Activated T-cell treated with anti-CD3 and anti-CD28 coated beads, Interleukin-2, amount 50 U/mL, for 24 hours (primary cell): ENCODE results near the gene STX2.
"Not testable (repeated sequence)": the region's sequence is repeated elsewhere in the genome, so short reads cannot be mapped to it uniquely, and the experiment has no call there.

ENCODE experiments used
- DNase-seq: peaks from one replicate; pipeline ENCODE4 v3.0.0-alpha.2; 2020
- H3K27ac Mint-ChIP-seq: 2 replicates; pipeline ENCODE4 v1.8.0; 2020; ENCODE audit warnings: mild to moderate bottlenecking, mixed read lengths
- H3K27me3 Mint-ChIP-seq: 2 replicates; pipeline ENCODE4 v1.8.0; 2020; ENCODE audit warnings: mixed read lengths
- H3K36me3 Mint-ChIP-seq: 2 replicates; pipeline ENCODE4 v1.8.0; 2020; ENCODE audit warnings: low read depth, mixed read lengths
- H3K4me1 Mint-ChIP-seq: 2 replicates; pipeline ENCODE4 v1.8.0; 2020; ENCODE audit warnings: low read depth, mixed read lengths
- H3K4me3 Mint-ChIP-seq: 2 replicates; pipeline ENCODE4 v1.8.0; 2020; ENCODE audit warnings: mild to moderate bottlenecking, moderate library complexity, mixed read lengths
- H3K9me3 Mint-ChIP-seq: 2 replicates; pipeline ENCODE4 v1.8.0; 2020; ENCODE audit warnings: mixed read lengths

Gene STX2

GRCh38 chr12:130873825-130874224, 34.8 kb upstream of the STX2 start:
- no peaks in the 10 kb centered on the region for H3K9me3 Mint-ChIP-seq
- H3K4me1 Mint-ChIP-seq = peaks cover 66% of the 10 kb centered on the region
- H3K36me3 Mint-ChIP-seq = peaks cover 67% of the 10 kb centered on the region
- no peaks in the 10 kb centered on the region for H3K27me3 Mint-ChIP-seq
- peak overlapping the region; percentile 99 for H3K27ac Mint-ChIP-seq
- no peak for DNase-seq
- H3K4me3 Mint-ChIP-seq = peak overlapping the region; percentile 98

- peak overlapping the region; percentile 99 for H3K27ac Mint-ChIP-seq
- H3K4me3 Mint-ChIP-seq = peak overlapping the region; percentile 98
- no peak for DNase-seq
- H3K9me3 Mint-ChIP-seq = no peaks in the 10 kb centered on the region
- H3K27me3 Mint-ChIP-seq = no peaks in the 10 kb centered on the region
- H3K4me1 Mint-ChIP-seq = peaks cover 67% of the 10 kb centered on the region
- H3K36me3 Mint-ChIP-seq = peaks cover 64% of the 10 kb centered on the region
These were observed 34.2 kb upstream of the STX2 start for GRCh38 chr12:130873106-130873795.

GRCh38 chr12:130872179-130873096, 33.4 kb upstream of the STX2 start:
- H3K36me3 Mint-ChIP-seq = peaks cover 56% of the 10 kb centered on the region
- H3K27me3 Mint-ChIP-seq = no peaks in the 10 kb centered on the region
- H3K4me1 Mint-ChIP-seq = peaks cover 68% of the 10 kb centered on the region

GRCh38 chr12:130871286-130872178, 32.5 kb upstream of the STX2 start, which contains the start of gene RAN:
RAN (plus strand) TSS chr12:130872066; CDS start chr12:130872594, 528 bp downstream.
- peak; percentile 97 for DNase-seq
- no peaks in the 10 kb centered on the region for H3K9me3 Mint-ChIP-seq
- peaks cover 60% of the 10 kb centered on the region for H3K4me1 Mint-ChIP-seq
- no peaks in the 10 kb centered on the region for H3K27me3 Mint-ChIP-seq
- H3K36me3 Mint-ChIP-seq = peaks cover 47% of the 10 kb centered on the region
- H3K4me3 Mint-ChIP-seq = peak within 1 kb of the TSS; percentile 98
- peak within 1 kb of the TSS; percentile 99 for H3K27ac Mint-ChIP-seq

More at GRCh38 chr12:130872179-130873096, 33.4 kb upstream of the STX2 start:
- Mint-ChIP-seq H3K27ac (peak overlapping the region; percentile 99), H3K4me3 (peak overlapping the region; percentile 98), H3K9me3 (no peaks in the 10 kb centered on the region)
- peak; percentile 42 for DNase-seq

- Mint-ChIP-seq H3K4me3 (peak overlapping the region; percentile 86), H3K36me3 (peaks cover 38% of the 10 kb centered on the region), H3K27ac (peak overlapping the region; percentile 97), H3K27me3 (no peaks in the 10 kb centered on the region), H3K4me1 (peaks cover 51% of the 10 kb centered on the region), H3K9me3 (no peaks in the 10 kb centered on the region)
- peak; percentile 78 for DNase-seq
These were observed 31.6 kb upstream of the STX2 start for GRCh38 chr12:130870442-130871285.

GRCh38 chr12:130868412-130868811, 29.4 kb upstream of the STX2 start:
- peaks cover 16% of the 10 kb centered on the region for H3K36me3 Mint-ChIP-seq
- H3K27me3 Mint-ChIP-seq = no peaks in the 10 kb centered on the region
- H3K27ac Mint-ChIP-seq = peak overlapping the region; percentile 59
- no peak overlapping the region for H3K4me3 Mint-ChIP-seq
- H3K9me3 Mint-ChIP-seq = no peaks in the 10 kb centered on the region
- no peak for DNase-seq
- peaks cover 32% of the 10 kb centered on the region for H3K4me1 Mint-ChIP-seq

- no peaks in the 10 kb centered on the region for H3K36me3 Mint-ChIP-seq
- no peak overlapping the region for H3K27ac Mint-ChIP-seq
- H3K4me3 Mint-ChIP-seq = no peak overlapping the region
- DNase-seq = no peak
- H3K27me3 Mint-ChIP-seq = no peaks in the 10 kb centered on the region
- H3K9me3 Mint-ChIP-seq = no peaks in the 10 kb centered on the region
- H3K4me1 Mint-ChIP-seq = peaks cover 9% of the 10 kb centered on the region
These were observed 24.2 kb upstream of the STX2 start for GRCh38 chr12:130863298-130863697.

GRCh38 chr12:130862771-130863170, 23.7 kb upstream of the STX2 start:
- not testable (repeated sequence) for H3K27ac Mint-ChIP-seq, H3K4me1 Mint-ChIP-seq, H3K9me3 Mint-ChIP-seq, H3K27me3 Mint-ChIP-seq, DNase-seq, H3K4me3 Mint-ChIP-seq, H3K36me3 Mint-ChIP-seq

GRCh38 chr12:130862161-130862560, 23.1 kb upstream of the STX2 start:
- Mint-ChIP-seq H3K9me3 (peaks cover under 1% of the 10 kb centered on the region), H3K27ac (no peak overlapping the region), H3K4me1 (peaks cover 3% of the 10 kb centered on the region)

GRCh38 chr12:130860311-130860710, 21.3 kb upstream of the STX2 start:
- peaks cover 12% of the 10 kb centered on the region for H3K27me3 Mint-ChIP-seq
- H3K9me3 Mint-ChIP-seq = peaks cover 5% of the 10 kb centered on the region
- H3K27ac Mint-ChIP-seq = no peak overlapping the region
- H3K4me1 Mint-ChIP-seq = peaks cover 7% of the 10 kb centered on the region
- no peak for DNase-seq
- peaks cover 2% of the 10 kb centered on the region for H3K36me3 Mint-ChIP-seq
- H3K4me3 Mint-ChIP-seq = no peak overlapping the region

More at GRCh38 chr12:130862161-130862560, 23.1 kb upstream of the STX2 start:
- no peaks in the 10 kb centered on the region for H3K36me3 Mint-ChIP-seq
- H3K4me3 Mint-ChIP-seq = no peak overlapping the region
- peaks cover 5% of the 10 kb centered on the region for H3K27me3 Mint-ChIP-seq
- no peak for DNase-seq

GRCh38 chr12:130859161-130859560, 20.1 kb upstream of the STX2 start:
- Mint-ChIP-seq H3K27ac (no peak overlapping the region), H3K4me3 (no peak overlapping the region), H3K9me3 (peaks cover 5% of the 10 kb centered on the region), H3K4me1 (peaks cover 7% of the 10 kb centered on the region), H3K27me3 (peaks cover 18% of the 10 kb centered on the region), H3K36me3 (peaks cover 2% of the 10 kb centered on the region)
- DNase-seq = no peak

- no peak overlapping the region for H3K27ac Mint-ChIP-seq
- peaks cover 18% of the 10 kb centered on the region for H3K27me3 Mint-ChIP-seq
- no peak overlapping the region for H3K4me3 Mint-ChIP-seq
- H3K36me3 Mint-ChIP-seq = peaks cover 2% of the 10 kb centered on the region
- peaks cover 7% of the 10 kb centered on the region for H3K4me1 Mint-ChIP-seq
- peaks cover 5% of the 10 kb centered on the region for H3K9me3 Mint-ChIP-seq
- DNase-seq = no peak
These were observed 19.0 kb upstream of the STX2 start for GRCh38 chr12:130858084-130858483.

GRCh38 chr12:130856088-130856487, 17.0 kb upstream of the STX2 start:
- H3K27me3 Mint-ChIP-seq = peaks cover 18% of the 10 kb centered on the region
- no peak overlapping the region for H3K4me3 Mint-ChIP-seq
- peaks cover 5% of the 10 kb centered on the region for H3K9me3 Mint-ChIP-seq
- DNase-seq = no peak
- H3K4me1 Mint-ChIP-seq = peaks cover 7% of the 10 kb centered on the region
- peaks cover 2% of the 10 kb centered on the region for H3K36me3 Mint-ChIP-seq
- H3K27ac Mint-ChIP-seq = no peak overlapping the region
